COR-L47 (cell line): ENCODE results near the gene FLRT1.

Experiments
- DNase-seq: peaks from one replicate; lab custom pipeline; 2025; lab: John Stamatoyannopoulos, UW

Gene FLRT1

GRCh38 chr11:64006398-64006797 lies 29.3 kb upstream of the FLRT1 start:
- DNase-seq: no peak

GRCh38 chr11:64007160-64007628 lies 28.5 kb upstream of the FLRT1 start:
- no peak for DNase-seq

- DNase-seq: no peak
These were observed 28.0 kb upstream of the FLRT1 start for GRCh38 chr11:64007629-64008282.

- DNase-seq: no peak
These were observed 27.3 kb upstream of the FLRT1 start for GRCh38 chr11:64008283-64008913.

GRCh38 chr11:64008914-64009633 lies 26.7 kb upstream of the FLRT1 start:
- DNase-seq: no peak

- DNase-seq: no peak
These were observed 26.0 kb upstream of the FLRT1 start for GRCh38 chr11:64009710-64010109.

GRCh38 chr11:64010783-64011182 lies 24.9 kb upstream of the FLRT1 start:
- no peak for DNase-seq

- DNase-seq: no peak
These were observed 24.4 kb upstream of the FLRT1 start for GRCh38 chr11:64011371-64011770.

- no peak for DNase-seq
These were observed 22.4 kb upstream of the FLRT1 start for GRCh38 chr11:64013141-64013896.

- no peak for DNase-seq
These were observed 21.4 kb upstream of the FLRT1 start for GRCh38 chr11:64014356-64014755.

GRCh38 chr11:64015510-64015909 lies 20.2 kb upstream of the FLRT1 start:
- DNase-seq: no peak

- DNase-seq: peak; percentile 73
These were observed 19.5 kb upstream of the FLRT1 start for GRCh38 chr11:64015935-64016845.

GRCh38 chr11:64017945-64018224 lies 17.8 kb upstream of the FLRT1 start:
- no peak for DNase-seq

- DNase-seq: no peak
These were observed 17.4 kb upstream of the FLRT1 start for GRCh38 chr11:64018310-64018709.

GRCh38 chr11:64019106-64020037 lies 16.4 kb upstream of the FLRT1 start:
- DNase-seq: no peak

GRCh38 chr11:64020976-64021756 lies 14.6 kb upstream of the FLRT1 start:
- DNase-seq: no peak

GRCh38 chr11:64021757-64022093 lies 14.0 kb upstream of the FLRT1 start:
- DNase-seq: no peak

GRCh38 chr11:64022125-64022784 lies 13.5 kb upstream of the FLRT1 start:
- no peak for DNase-seq
